COR-L47 (cell line): Measurements from ENCODE around the gene LRRC40.

Source experiments
- DNase-seq: peaks from one replicate; lab custom pipeline; 2025; lab: John Stamatoyannopoulos, UW

Gene LRRC40

DNA sequence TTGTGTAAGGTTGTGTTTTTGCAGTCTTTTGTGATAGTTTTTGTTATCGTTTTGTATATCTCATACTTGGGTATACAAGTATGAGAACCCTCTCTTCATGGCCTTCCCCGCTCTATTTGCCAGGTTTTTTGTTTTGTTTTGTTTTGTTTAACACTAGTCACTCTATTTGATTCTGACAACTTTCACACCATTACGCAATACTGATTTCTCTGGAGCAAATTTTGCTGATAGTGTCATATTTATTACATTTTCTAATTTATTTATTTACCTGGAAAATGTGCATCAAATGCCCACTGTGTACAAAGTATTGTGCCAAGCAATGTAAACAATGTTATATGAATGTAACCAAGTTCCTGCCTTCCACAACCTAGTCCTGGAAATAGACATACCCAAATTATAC lies 90.1 kb downstream of the LRRC40 start:
- no peak for DNase-seq

DNA sequence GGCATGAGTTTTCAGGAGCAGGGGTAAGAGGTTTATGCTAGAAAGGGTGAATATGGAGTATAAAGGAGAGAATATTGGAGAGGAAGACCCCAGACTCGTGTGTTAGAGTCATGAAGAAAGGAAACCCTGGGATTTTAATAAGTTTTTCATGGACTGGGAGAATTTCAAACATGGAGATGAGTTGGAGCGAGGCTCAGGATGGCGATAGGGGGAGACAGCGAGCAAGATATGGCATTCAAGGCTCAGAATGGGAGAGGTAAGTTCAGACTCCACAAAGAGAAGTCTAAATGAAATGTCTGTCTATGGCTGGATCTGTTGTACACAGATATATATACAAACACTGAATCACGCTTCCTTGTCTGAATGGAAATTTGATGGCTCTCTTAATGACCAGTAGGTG lies 92.5 kb downstream of the LRRC40 start:
- no peak for DNase-seq

DNA sequence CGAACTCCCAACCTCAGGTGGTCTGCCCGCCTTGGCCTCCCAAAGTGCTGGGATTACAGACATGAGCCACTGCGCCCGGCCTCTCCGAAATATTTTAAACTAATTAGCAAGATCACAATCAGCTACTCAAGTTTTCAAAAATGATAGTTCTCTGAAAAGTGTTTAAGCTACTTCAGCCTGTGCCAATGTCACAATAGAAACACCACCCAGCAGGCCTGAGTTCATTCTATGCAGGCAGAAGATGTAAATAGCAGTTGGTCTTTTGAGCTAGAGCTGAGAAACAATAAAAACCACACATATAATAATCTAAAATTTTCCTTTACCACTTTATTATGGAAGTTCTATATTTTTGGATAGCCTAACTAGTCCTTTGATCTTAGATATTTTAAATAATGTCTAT lies 96.1 kb downstream of the LRRC40 start:
- no peak for DNase-seq

DNA sequence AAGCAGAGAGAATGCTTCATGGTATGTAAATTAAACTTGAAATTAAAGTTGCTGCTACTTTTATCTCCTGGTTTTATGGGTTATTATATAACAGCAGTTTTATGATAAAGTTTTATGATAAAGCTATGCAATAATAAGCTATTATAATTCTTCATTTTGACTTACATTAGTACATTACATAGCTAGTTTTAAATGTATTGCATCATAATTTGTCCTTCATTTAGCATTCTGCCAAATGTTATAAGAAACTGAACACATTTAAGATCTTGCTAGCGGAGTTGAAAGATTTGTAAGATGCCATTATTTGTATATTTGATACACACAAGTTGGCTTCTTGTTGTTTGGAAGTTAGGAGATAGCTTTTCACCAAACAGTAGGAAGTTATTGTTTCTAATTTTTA lies 101.6 kb downstream of the LRRC40 start:
- DNase-seq: no peak

DNA sequence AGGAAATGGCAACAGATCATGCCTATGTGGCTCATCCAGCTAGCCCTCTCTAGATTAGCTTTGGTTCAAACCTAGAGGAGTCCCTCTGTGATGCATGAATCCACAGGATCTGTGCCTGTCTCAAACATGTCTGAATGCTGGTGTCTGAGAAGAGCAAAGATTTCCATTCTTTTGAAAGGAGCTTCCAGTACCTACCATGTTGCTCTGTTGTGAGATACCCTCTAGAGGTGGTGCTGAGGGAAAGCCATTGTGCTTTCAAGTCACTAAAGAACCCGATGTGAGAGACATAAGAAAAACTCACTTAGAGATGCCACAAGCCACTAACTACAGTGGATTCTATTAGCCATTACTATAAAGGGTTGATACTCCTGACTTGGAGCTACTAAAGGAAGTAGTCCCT lies 103.6 kb downstream of the LRRC40 start:
- no peak for DNase-seq

DNA sequence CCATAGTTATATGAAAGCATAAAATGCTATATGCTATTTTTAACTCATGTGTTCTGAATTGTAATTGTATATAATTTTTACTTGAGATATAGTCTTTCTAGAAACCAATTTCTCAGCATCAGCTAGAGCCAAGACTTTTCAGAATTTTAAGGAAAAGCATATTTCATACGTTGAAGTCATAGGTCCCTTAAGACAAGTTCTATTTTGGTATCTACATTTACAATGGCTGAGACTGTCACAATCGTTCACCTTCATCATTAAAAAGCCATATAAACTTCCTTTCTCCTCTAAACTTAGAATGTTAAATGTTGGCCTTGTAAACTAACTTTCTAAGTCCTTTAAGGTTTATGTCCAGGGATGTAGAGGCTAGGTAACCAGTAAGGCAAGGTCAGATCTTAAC lies 104.1 kb downstream of the LRRC40 start:
- no peak for DNase-seq
